Keratinocyte (primary cell): ENCODE results near the gene PRIMPOL. TPM values are rescaled to one million over a fixed set of nuclear protein-coding genes. Genes with fewer than 3 reads are reported as not detected.

ENCODE experiments used
- DNase-seq: peaks from one replicate; pipeline ENCODE4 v3.0.0-alpha.2; 2011; ENCODE audit warnings: low read depth, missing footprints, low spot score
- FAIRE-seq: peaks from 2 replicates; lab custom pipeline; 2011; peaks lifted over from hg19 to GRCh38; lab: Jason Lieb, UNC
- H2AFZ ChIP-seq: 2 replicates; pipeline ENCODE4 v1.6.0; 2012; ENCODE audit warnings: low read length, control low read depth, inconsistent platforms; ENCODE audit not compliant: control insufficient read depth
- H3K27ac ChIP-seq: 2 replicates; pipeline ENCODE4 v1.5.1; 2011; ENCODE audit warnings: low read length; ENCODE audit not compliant: control insufficient read depth, insufficient read depth
- H3K27me3 ChIP-seq: 3 replicates; pipeline ENCODE4 v1.6.0; 2011; ENCODE audit warnings: low read length; ENCODE audit not compliant: control insufficient read depth, insufficient read depth; ENCODE audit errors: extremely low read depth
- H3K36me3 ChIP-seq, 2 experiments: 2 replicates in 1 of 2; 3 replicates in 1 of 2; pipeline ENCODE4 v1.5.1; 2011; ENCODE audit warnings: low read length in 2 of 2, mild to moderate bottlenecking in 1 of 2; ENCODE audit not compliant: control insufficient read depth in 2 of 2, insufficient read depth in 2 of 2; ENCODE audit errors: extremely low read depth in 1 of 2
- H3K4me1 ChIP-seq: 3 replicates; pipeline ENCODE4 v1.5.1; 2011; ENCODE audit warnings: low read length; ENCODE audit not compliant: control insufficient read depth, insufficient read depth; ENCODE audit errors: extremely low read depth
- H3K4me2 ChIP-seq: 3 replicates; pipeline ENCODE4 v1.6.0; 2011; ENCODE audit warnings: low read depth, low read length; ENCODE audit not compliant: control insufficient read depth, insufficient read depth; ENCODE audit errors: extremely low read depth
- H3K4me3 ChIP-seq, 3 experiments: fragments of 200-600 bp in 1 of 3; sonication (generic) in 1 of 3; 2 replicates in 2 of 3; 3 replicates in 1 of 3; pipeline ENCODE4 v1.5.1; 2011 to 2016; ENCODE audit warnings: low read length in 3 of 3, mild to moderate bottlenecking in 3 of 3, control low read depth in 2 of 3, inconsistent platforms in 1 of 3, low read depth in 1 of 3, mixed read lengths in 1 of 3, mixed run types in 1 of 3, moderate library complexity in 1 of 3; ENCODE audit not compliant: control insufficient read depth in 2 of 3, insufficient read depth in 2 of 3; ENCODE audit errors: extremely low read depth in 1 of 3
- H3K79me2 ChIP-seq: 2 replicates; pipeline ENCODE4 v1.6.0; 2012; ENCODE audit warnings: low read length; ENCODE audit not compliant: control insufficient read depth, insufficient read depth
- H3K9ac ChIP-seq: 3 replicates; pipeline ENCODE4 v1.6.0; 2011; ENCODE audit warnings: low read length; ENCODE audit not compliant: control insufficient read depth, insufficient read depth; ENCODE audit errors: extremely low read depth
- H3K9me1 ChIP-seq: 3 replicates; pipeline ENCODE4 v1.6.0; 2011; ENCODE audit warnings: low read length; ENCODE audit not compliant: control insufficient read depth, insufficient read depth; ENCODE audit errors: extremely low read depth
- H3K9me3 ChIP-seq: 2 replicates; pipeline ENCODE4 v1.5.1; 2012; ENCODE audit warnings: low read depth, low read length; ENCODE audit not compliant: control insufficient read depth
- H4K20me1 ChIP-seq: 3 replicates; pipeline ENCODE4 v1.6.0; 2011; ENCODE audit warnings: low read length; ENCODE audit not compliant: control insufficient read depth, insufficient read depth; ENCODE audit errors: extremely low read depth
- CTCF ChIP-seq, 3 experiments: IDR thresholded peaks in 1 of 3; conservative IDR thresholded peaks in 1 of 3; optimal IDR thresholded peaks in 1 of 3; 2 replicates in 2 of 3; 3 replicates in 1 of 3; pipeline versions ENCODE3 to v1.5.1; 2011; ENCODE audit warnings: low read length in 3 of 3, mild to moderate bottlenecking in 3 of 3, moderate library complexity in 2 of 3, control low read depth in 1 of 3, inconsistent platforms in 1 of 3; ENCODE audit not compliant: insufficient read depth in 2 of 3; ENCODE audit errors: extremely low read depth in 1 of 3
- EZH2 ChIP-seq: IDR thresholded peaks from one replicate; pipeline ENCODE4 v1.6.1; 2012; ENCODE audit warnings: inconsistent platforms, mild to moderate bottlenecking, low read length, moderate library complexity
- dilution Hi-C: fragments of 300-500 bp; cut with MboI; formaldehyde crosslinking; loops from one replicate; pipeline ENCODE4 v1.7.0; 2020; ENCODE audit warnings: low sequenced_read_pairs; ENCODE audit not compliant: extremely low pct_ligation_motif_present
- polyA plus RNA-seq, 5 experiments: library from polyadenylated mRNA; depleted of rRNA in 3 of 5; stranded (reverse) in 3 of 5; stranded (forward) in 1 of 5; unstranded in 1 of 5; fragments of >200 nt; gene quantifications; 1 replicate in 1 of 5; 2 replicates in 3 of 5; 3 replicates in 1 of 5; pipeline versions ENCODE4 v1.2.1 to v1.2.3, GENCODE V29; 2011 to 2012; ENCODE audit warnings: missing spikeins in 2 of 5, low read depth in 1 of 5, low replicate concordance in 1 of 5

The PRIMPOL gene
- polyA plus RNA-seq, 1 donor (not counting 4 experiments of a cell fraction or from before 2014, with no cell fraction given): 22.8 TPM

DNA sequence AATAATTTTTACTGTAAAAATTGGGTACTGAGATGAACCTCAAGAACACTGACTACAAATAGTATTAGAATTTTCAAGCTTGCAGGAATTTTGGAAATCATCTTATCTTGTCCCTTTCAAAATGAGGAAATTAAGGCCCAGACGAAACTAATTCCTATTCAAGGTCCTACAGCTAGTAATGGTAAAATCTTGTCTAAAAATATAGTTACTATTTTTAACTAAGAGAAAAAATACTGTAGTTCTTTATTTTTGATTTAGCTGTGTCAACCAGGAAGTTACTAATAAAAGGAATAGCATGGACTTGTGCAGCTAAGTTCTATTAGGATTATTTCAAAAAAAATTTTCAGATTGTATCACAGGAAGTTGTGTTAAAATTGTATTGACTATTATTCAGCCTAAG, 12.7 kb downstream of the PRIMPOL start:
- no peaks in the 10 kb centered on the region for H3K27me3 ChIP-seq
- TF ChIP-seq EZH2 (no peak), CTCF (optimal IDR thresholded peaks at IDR 0.05 in 1 of 3, IDR thresholded peaks at IDR 0.05 in 1 of 3, conservative IDR thresholded peaks at IDR 0.05 in 1 of 3; ENCODE audit: extremely low read depth in 1 of 3, insufficient read depth in 2 of 3, low read length in 3 of 3) (no peak)
- no peak for FAIRE-seq
- H3K9me1 ChIP-seq: no peaks in the 10 kb centered on the region
- H3K4me1 ChIP-seq: no peaks in the 10 kb centered on the region
- no peak overlapping the region for H3K4me3 ChIP-seq
- no peak overlapping the region for H3K9ac ChIP-seq
- no peaks in the 10 kb centered on the region for H3K9me3 ChIP-seq
- H3K79me2 ChIP-seq: no peaks in the 10 kb centered on the region
- no peaks in the 10 kb centered on the region for H4K20me1 ChIP-seq
- no peak overlapping the region for H3K4me2 ChIP-seq
- dilution Hi-C loops: no loop called here
- H3K36me3 ChIP-seq: peaks cover 4 to 7% of the 10 kb centered on the region in 2 experiments
- no peak for DNase-seq
- H3K27ac ChIP-seq: no peak overlapping the region
- H2AFZ ChIP-seq: no peak overlapping the region

GRCh38 chr4:184664445-184665210, 15.1 kb downstream of the PRIMPOL start:
- H3K36me3 ChIP-seq: peaks cover 7 to 14% of the 10 kb centered on the region in 2 experiments
- FAIRE-seq: peak; percentile 5

More at GRCh38 chr4:184664445-184665210, 15.1 kb downstream of the PRIMPOL start:
- no peak overlapping the region for H3K27ac ChIP-seq
- no peaks in the 10 kb centered on the region for H3K27me3 ChIP-seq
- no peak for DNase-seq
- H3K4me1 ChIP-seq: no peaks in the 10 kb centered on the region
- no peak overlapping the region for H3K9ac ChIP-seq
- H3K9me3 ChIP-seq: no peaks in the 10 kb centered on the region
- dilution Hi-C loops: no loop called here
- H3K79me2 ChIP-seq: no peaks in the 10 kb centered on the region
- no peaks in the 10 kb centered on the region for H4K20me1 ChIP-seq
- no peaks in the 10 kb centered on the region for H3K9me1 ChIP-seq
- no peak overlapping the region for H3K4me3 ChIP-seq
- H3K4me2 ChIP-seq: no peak overlapping the region
- no peak for TF ChIP-seq EZH2
- no peak for TF ChIP-seq CTCF (optimal IDR thresholded peaks at IDR 0.05 in 1 of 3, IDR thresholded peaks at IDR 0.05 in 1 of 3, conservative IDR thresholded peaks at IDR 0.05 in 1 of 3; ENCODE audit: extremely low read depth in 1 of 3, insufficient read depth in 2 of 3, low read length in 3 of 3)
- H2AFZ ChIP-seq: no peak overlapping the region
